GM11168 (cell line): ENCODE results near the gene CD248.
"Not testable (repeated sequence)": the region's sequence is repeated elsewhere in the genome, so short reads cannot be mapped to it uniquely, and the experiment has no call there.

Source experiments
- in situ Hi-C: fragments of 300-500 bp; cut with MboI; formaldehyde crosslinking; loops from one replicate; pipeline ENCODE4 v1.12.0; 2022; ENCODE audit warnings: low sequenced_read_pairs; ENCODE audit not compliant: unreplicated experiment

Gene CD248

GRCh38 chr11:66314561-66315497 lies 2.0 kb downstream of the CD248 start:
- in situ Hi-C loops, result no loop called here

- in situ Hi-C loops, result no loop called here
Measured at GRCh38 chr11:66314186-66314501, 2.7 kb downstream of the CD248 start.

GRCh38 chr11:66313321-66314185 lies 3.3 kb downstream of the CD248 start:
- in situ Hi-C loops, result no loop called here

- in situ Hi-C loops, result no loop called here
Measured at GRCh38 chr11:66312549-66313320, 4.1 kb downstream of the CD248 start.

- in situ Hi-C loops, result no loop called here
Measured at GRCh38 chr11:66311965-66312548, 4.8 kb downstream of the CD248 start.

GRCh38 chr11:66311470-66311964 lies 5.3 kb downstream of the CD248 start:
- in situ Hi-C loops, result no loop called here

- in situ Hi-C loops, result not testable (repeated sequence)
Measured at GRCh38 chr11:66310803-66311440, 5.9 kb downstream of the CD248 start.

GRCh38 chr11:66310324-66310723 lies 6.5 kb downstream of the CD248 start:
- in situ Hi-C loops, result no loop called here

GRCh38 chr11:66309475-66309874 lies 7.4 kb downstream of the CD248 start:
- in situ Hi-C loops, result no loop called here

- in situ Hi-C loops, result no loop called here
Measured at GRCh38 chr11:66302656-66303055, 14.2 kb downstream of the CD248 start.

GRCh38 chr11:66299186-66299585 lies 17.7 kb downstream of the CD248 start:
- in situ Hi-C loops, result no loop called here

- in situ Hi-C loops, result no loop called here
Measured at GRCh38 chr11:66297610-66298009, 19.2 kb downstream of the CD248 start.

- in situ Hi-C loops, result no loop called here
Measured at GRCh38 chr11:66294626-66295620, 21.9 kb downstream of the CD248 start.

- in situ Hi-C loops, result no loop called here
Measured at GRCh38 chr11:66293777-66294625, 22.8 kb downstream of the CD248 start.

GRCh38 chr11:66293352-66293751 lies 23.5 kb downstream of the CD248 start:
- in situ Hi-C loops, result no loop called here

GRCh38 chr11:66292543-66293332 lies 24.1 kb downstream of the CD248 start:
- in situ Hi-C loops, result no loop called here
